Measurements from ENCODE around the gene OGDHL.
"Not testable (repeated sequence)": the region's sequence is repeated elsewhere in the genome, so short reads cannot be mapped to it uniquely, and the experiment has no call there.

OGDHL gene

GRCh38 chr10:49754951-49755350 lies 7.2 kb downstream of the OGDHL start:
- not testable (repeated sequence) for DNase-seq

GRCh38 chr10:49752584-49752983 lies 9.5 kb downstream of the OGDHL start:
- DNase-seq, result no peak

- no peak for DNase-seq
These were observed 10.2 kb downstream of the OGDHL start for GRCh38 chr10:49751636-49752510.

- DNase-seq, result no peak
These were observed 10.9 kb downstream of the OGDHL start for GRCh38 chr10:49751216-49751615.

GRCh38 chr10:49750546-49750945 lies 11.6 kb downstream of the OGDHL start:
- no peak for DNase-seq

GRCh38 chr10:49749556-49750491 lies 12.3 kb downstream of the OGDHL start:
- no peak for DNase-seq

GRCh38 chr10:49749144-49749543 lies 13.0 kb downstream of the OGDHL start:
- no peak for DNase-seq

- no peak for DNase-seq
These were observed 14.1 kb downstream of the OGDHL start for GRCh38 chr10:49748006-49748405.

- DNase-seq, result no peak
These were observed 14.8 kb downstream of the OGDHL start for GRCh38 chr10:49747303-49747646.

- DNase-seq, result no peak
These were observed 15.4 kb downstream of the OGDHL start for GRCh38 chr10:49746626-49747302.

- DNase-seq, result no peak
These were observed 16.4 kb downstream of the OGDHL start for GRCh38 chr10:49745756-49746155.

GRCh38 chr10:49744924-49745605 lies 17.1 kb downstream of the OGDHL start:
- no peak for DNase-seq

- DNase-seq, result no peak
These were observed 17.9 kb downstream of the OGDHL start for GRCh38 chr10:49744091-49744685.

- DNase-seq, result no peak
These were observed 18.6 kb downstream of the OGDHL start for GRCh38 chr10:49743464-49744075.

GRCh38 chr10:49742683-49743463 lies 19.2 kb downstream of the OGDHL start:
- no peak for DNase-seq

- DNase-seq, result no peak
These were observed 20.8 kb downstream of the OGDHL start for GRCh38 chr10:49741108-49741995.

- no peak for DNase-seq
These were observed 21.6 kb downstream of the OGDHL start for GRCh38 chr10:49740346-49741107.

- no peak for DNase-seq
These were observed 22.7 kb downstream of the OGDHL start for GRCh38 chr10:49739426-49739825.
